ENCODE data around the gene FAM200C.

The FAM200C gene

GRCh38 chr5:160359816-160360215 is 40.0 kb downstream of the FAM200C start:
- TF ChIP-seq TOX (CRISPR knock-in tag; IDR thresholded peaks at IDR 0.05; ENCODE audit: borderline replicate concordance) = no peak
- TF ChIP-seq GLIS3 (CRISPR knock-in tag; IDR thresholded peaks at IDR 0.05) = no peak
- TF ChIP-seq PPARA (CRISPR knock-in tag; IDR thresholded peaks at IDR 0.05; ENCODE audit: borderline replicate concordance) = no peak
- no peak for TF ChIP-seq POU6F1 (CRISPR knock-in tag; IDR thresholded peaks at IDR 0.05; ENCODE audit: borderline replicate concordance, low read depth)
- TF ChIP-seq ESRRG (CRISPR knock-in tag; IDR thresholded peaks at IDR 0.05) = no peak
- TF ChIP-seq SNAI2 (CRISPR knock-in tag; IDR thresholded peaks at IDR 0.05) = no peak
- no peak for TF ChIP-seq RARB (CRISPR knock-in tag; IDR thresholded peaks at IDR 0.05)
- TF ChIP-seq CSRNP3 (CRISPR knock-in tag; IDR thresholded peaks at IDR 0.05) = no peak
- TF ChIP-seq ZFP3 (CRISPR knock-in tag; IDR thresholded peaks at IDR 0.05) = no peak
- no peak for TF ChIP-seq ZNF8 (CRISPR knock-in tag; IDR thresholded peaks at IDR 0.05)
- TF ChIP-seq TSHZ2 (CRISPR knock-in tag; IDR thresholded peaks at IDR 0.05) = no peak
- TF ChIP-seq ZC3H10 (CRISPR knock-in tag; IDR thresholded peaks at IDR 0.05) = no peak
- TF ChIP-seq ZNF565 (CRISPR knock-in tag; conservative IDR thresholded peaks at IDR 0.05; ENCODE audit: low read depth) = no peak
- no peak for TF ChIP-seq CREB5 (CRISPR knock-in tag; IDR thresholded peaks at IDR 0.05; ENCODE audit: low read depth)
- no peak for TF ChIP-seq PATZ1 (CRISPR knock-in tag; IDR thresholded peaks at IDR 0.05; ENCODE audit: borderline replicate concordance)
- TF ChIP-seq BACH2 (CRISPR knock-in tag; IDR thresholded peaks at IDR 0.05; ENCODE audit: borderline replicate concordance) = no peak
- TF ChIP-seq ARNTL (CRISPR knock-in tag; IDR thresholded peaks at IDR 0.05; ENCODE audit: borderline replicate concordance, low read depth) = no peak
- no peak for TF ChIP-seq ISL1 (CRISPR knock-in tag; IDR thresholded peaks at IDR 0.05)
- no peak for ATAC-seq

- no peak for ATAC-seq
- no peak for TF ChIP-seq TOX (CRISPR knock-in tag; IDR thresholded peaks at IDR 0.05; ENCODE audit: borderline replicate concordance)
- TF ChIP-seq ZNF565 (CRISPR knock-in tag; conservative IDR thresholded peaks at IDR 0.05; ENCODE audit: low read depth) = no peak
- no peak for TF ChIP-seq ZNF70 (CRISPR knock-in tag; IDR thresholded peaks at IDR 0.05)
- TF ChIP-seq CSDC2 (CRISPR knock-in tag; IDR thresholded peaks at IDR 0.05) = no peak
- TF ChIP-seq ARNTL (CRISPR knock-in tag; IDR thresholded peaks at IDR 0.05; ENCODE audit: borderline replicate concordance, low read depth) = no peak
- TF ChIP-seq ZC3H10 (CRISPR knock-in tag; IDR thresholded peaks at IDR 0.05) = no peak
- no peak for TF ChIP-seq SNAI2 (CRISPR knock-in tag; IDR thresholded peaks at IDR 0.05)
Observed at GRCh38 chr5:160359242-160359641, 40.6 kb downstream of the FAM200C start.

GRCh38 chr5:160357861-160358411 is 41.9 kb downstream of the FAM200C start:
- ATAC-seq = no peak
- TF ChIP-seq ZC3H10 (CRISPR knock-in tag; IDR thresholded peaks at IDR 0.05) (no peak), ZFP3 (CRISPR knock-in tag; IDR thresholded peaks at IDR 0.05) (no peak), TCF4 (CRISPR knock-in tag; IDR thresholded peaks at IDR 0.05; ENCODE audit: borderline replicate concordance) (no peak), ZFP30 (CRISPR knock-in tag; IDR thresholded peaks at IDR 0.05) (no peak), SNAI2 (CRISPR knock-in tag; IDR thresholded peaks at IDR 0.05) (no peak), ZNF70 (CRISPR knock-in tag; IDR thresholded peaks at IDR 0.05) (no peak)
